Stimulated activated CD4-positive, alpha-beta T cell treated with anti-CD3 and anti-CD28 coated beads, Interleukin-4, amount 100 ng/mL, for 24 hours (primary cell): ENCODE measurements around the gene RASEF.

Experiments used
- DNase-seq: peaks from one replicate; pipeline ENCODE4 v3.0.0-alpha.2; 2020

Gene RASEF

GRCh38 chr9:83012168-83012921 is 50.6 kb downstream of the RASEF start:
- DNase-seq: no peak

GRCh38 chr9:83011611-83012010 is 51.3 kb downstream of the RASEF start:
- no peak for DNase-seq

DNA sequence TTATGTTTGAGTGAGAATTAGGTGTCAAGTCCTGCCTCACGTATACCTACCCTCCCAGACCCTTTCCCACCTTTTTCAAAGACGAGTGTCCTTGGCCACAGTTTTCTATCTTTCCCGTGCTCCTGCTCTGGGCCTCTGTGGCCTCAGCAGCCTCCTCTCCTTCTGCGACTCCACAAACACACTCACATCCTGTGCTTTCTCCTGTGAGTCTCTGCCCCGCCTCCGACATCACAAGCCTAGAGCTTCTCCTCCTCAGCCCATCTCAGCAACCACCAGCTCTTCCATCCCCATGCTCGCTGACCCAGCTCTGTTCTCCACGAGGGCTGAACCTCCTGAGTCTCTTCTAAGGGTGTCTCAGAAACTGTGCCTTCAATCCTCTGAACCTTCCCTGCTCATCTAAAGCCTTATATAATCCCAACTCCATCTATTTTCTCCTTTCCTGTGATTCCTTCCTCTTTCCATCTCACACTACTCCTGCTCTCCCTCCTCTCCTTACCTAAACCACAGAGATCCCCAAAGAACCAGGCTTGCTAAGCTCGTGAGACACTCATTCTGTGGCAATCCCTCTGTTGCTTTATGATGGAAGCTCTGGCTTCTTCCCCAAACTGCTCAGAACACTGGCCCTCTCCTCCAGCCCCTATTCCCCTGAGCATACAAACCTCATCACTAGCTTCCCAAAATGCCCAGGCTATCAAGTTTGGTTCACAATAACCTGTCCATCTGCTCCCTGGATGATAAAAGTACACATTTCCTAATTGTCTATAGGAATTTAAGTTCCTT is 55.2 kb downstream of the RASEF start:
- DNase-seq: no peak

DNA sequence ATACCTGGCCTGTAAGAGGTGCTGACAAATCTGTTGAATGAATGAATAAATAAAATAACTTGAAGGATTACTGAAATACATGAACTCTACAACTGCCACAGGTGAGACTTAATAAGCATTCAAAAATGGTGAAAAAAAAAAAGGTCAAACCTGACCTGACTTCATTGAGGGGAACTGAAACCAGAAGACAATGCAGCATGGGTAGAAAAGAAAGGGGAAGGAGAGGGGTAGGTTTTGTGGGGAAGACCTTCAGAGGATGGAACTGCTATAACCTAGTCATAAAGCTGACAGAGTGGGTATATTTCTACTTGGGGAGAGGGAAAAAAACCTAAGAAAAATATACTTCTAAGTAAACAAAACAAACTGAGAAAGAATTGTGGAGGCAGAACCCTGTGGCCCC is 56.6 kb downstream of the RASEF start:
- DNase-seq: no peak

DNA sequence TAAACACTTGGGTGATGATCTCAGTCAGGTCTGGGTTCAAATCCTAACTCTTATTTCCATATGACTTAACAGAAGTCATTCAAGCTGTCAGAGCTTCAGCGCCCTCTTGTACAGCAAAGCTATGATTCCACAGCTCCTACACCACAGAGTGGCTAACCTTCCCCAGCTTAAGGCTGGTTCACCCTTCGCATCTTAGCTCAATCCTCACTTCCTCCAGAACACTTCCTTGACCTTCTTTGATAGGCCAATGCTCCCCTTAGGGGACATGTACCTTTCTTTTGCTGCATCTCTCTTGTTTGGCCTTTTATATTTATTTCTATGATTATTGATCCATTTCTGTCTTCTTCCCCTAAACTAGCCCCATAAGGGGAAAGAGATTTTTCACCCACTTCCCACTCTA is 57.0 kb downstream of the RASEF start:
- no peak for DNase-seq

DNA sequence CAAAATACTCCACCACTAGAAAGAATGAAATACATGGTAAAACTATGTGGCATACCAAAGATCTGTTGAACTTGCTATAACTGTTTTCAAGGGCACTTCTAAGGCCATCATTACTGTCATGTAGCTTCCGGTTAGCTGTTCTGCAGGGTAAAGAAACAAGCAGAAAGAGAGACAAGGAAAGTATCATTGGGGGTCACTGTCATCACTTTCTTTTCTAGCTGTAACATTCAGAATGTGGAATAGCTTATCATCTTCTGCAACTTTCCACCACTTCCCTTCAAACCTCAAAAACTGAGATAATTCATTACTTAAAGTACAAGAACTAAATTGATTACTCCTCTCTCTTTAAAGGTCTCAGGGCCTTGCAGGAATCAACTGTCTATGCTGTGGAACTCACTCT is 57.6 kb downstream of the RASEF start:
- no peak for DNase-seq

DNA sequence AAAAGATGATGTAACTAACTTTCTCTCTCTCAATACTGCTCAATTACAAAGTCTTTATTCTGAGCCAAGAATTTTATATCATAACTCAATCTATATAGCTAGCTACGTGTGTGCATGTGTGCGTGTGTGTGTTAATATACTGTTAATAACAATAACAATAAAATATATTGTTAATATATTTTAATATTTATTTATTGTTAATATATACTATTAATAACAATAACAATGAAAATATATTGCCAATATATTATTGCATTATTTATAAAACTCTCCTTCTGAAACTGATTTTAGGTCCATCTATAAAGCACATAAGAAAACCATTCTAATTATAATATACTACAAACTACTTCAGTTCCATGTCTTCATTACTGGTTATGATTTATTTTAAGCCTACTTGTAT is 60.6 kb downstream of the RASEF start:
- no peak for DNase-seq

DNA sequence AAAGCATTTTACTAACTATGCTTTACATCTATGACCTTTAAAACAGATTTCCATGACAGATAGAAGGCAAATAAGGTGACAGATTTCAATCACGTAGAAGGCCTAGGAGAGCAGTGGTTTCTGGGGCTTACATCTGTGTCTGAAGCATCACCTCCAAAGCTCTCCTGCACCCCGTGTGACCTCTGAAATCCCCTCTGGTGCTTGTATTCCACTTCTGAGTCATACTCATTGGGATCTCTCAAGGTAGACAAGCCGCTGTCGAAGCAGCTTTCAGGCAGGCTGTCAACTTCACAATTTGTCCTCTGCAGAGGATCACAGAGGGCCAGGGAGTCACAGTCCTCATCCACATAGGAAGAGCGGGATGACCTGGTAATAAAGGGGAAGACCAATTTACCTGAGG is 62.2 kb downstream of the RASEF start:
- DNase-seq: no peak

GRCh38 chr9:82998409-82998808 is 64.5 kb downstream of the RASEF start:
- DNase-seq: no peak

GRCh38 chr9:82997476-82998140 is 65.3 kb downstream of the RASEF start:
- no peak for DNase-seq

DNA sequence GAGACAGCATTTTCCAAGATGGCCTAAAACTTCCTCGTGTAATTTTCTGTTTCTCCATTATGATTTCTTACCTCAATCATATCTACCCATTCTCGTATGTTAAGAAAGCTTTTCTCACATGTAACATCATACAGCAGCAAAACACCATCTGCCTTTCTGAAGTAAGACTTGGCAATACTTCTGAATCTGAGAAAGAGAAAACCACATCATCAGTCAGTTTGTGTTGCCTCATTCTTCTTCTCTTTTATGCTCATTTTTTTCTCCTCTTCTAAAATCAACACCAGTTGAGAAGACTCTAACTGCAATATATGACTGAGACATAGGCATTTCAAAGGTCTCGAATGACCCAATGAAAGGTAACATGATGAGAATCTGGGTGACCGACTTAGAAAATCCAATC is 66.0 kb downstream of the RASEF start:
- DNase-seq: no peak

- no peak for DNase-seq
These were observed 68.9 kb downstream of the RASEF start for GRCh38 chr9:82993856-82994605.

GRCh38 chr9:82991671-82992070 is 71.3 kb downstream of the RASEF start:
- no peak for DNase-seq

- no peak for DNase-seq
These were observed 73.0 kb downstream of the RASEF start for GRCh38 chr9:82989929-82990328.

- DNase-seq: no peak
These were observed 74.5 kb downstream of the RASEF start for GRCh38 chr9:82988488-82988887.

DNA sequence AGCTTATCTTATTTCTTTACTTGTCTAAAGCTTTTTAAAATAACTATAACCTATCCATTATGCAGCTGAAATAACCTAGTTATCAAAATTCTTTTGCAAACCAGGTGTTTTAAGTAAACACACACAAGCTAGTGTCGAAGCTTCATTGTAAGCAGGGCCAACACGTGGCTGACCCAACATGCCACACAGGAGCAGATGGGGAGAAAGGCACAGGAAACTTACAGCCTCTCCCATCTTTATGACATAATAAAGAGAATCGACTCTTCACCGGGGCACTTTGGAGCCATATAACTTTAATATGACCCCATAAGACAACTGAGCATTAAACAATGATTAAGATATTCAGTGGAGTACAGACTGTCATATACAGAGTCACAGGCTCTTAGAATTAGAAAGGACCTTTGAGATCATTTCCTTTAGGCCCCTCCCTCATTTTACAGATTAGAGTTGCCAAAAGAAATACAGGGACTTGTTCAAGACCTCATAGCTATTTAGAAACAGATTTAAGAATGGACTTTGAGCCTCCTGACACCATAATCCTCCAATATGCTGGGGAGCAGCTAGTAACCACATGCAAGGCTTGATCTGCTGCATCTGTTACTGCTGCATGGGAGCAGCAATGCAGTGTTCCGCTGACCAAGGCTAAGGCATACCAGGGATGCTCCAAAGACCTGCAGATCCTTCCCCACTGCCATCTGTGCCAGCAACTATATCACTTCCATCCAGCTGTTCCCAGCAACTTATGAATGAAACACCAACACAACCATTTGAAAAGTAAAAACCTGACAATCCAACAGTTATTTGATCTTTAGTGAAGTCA is 75.4 kb downstream of the RASEF start:
- no peak for DNase-seq

GRCh38 chr9:82981552-82981951 is 81.4 kb downstream of the RASEF start:
- DNase-seq: no peak

GRCh38 chr9:82975176-82975575 is 87.8 kb downstream of the RASEF start:
- DNase-seq: no peak

DNA sequence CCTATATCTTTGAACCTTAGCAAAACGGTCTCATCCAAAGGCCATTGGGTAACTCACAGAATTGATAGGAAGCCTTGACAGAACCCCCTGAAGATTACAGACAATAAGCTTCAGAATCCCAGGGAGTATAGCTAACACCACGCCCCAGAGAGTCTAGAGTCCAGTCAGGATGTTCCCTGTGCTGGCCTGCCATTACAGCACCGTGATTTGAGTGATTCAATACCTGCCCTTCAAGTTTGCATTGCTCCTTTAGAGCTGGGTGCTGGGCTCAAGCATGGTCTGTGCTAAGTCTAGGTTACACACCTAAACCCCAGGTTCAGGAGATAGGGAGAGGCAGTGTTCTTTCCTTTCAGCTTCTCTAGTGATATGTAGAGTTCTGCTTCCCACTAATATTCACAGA is 90.5 kb downstream of the RASEF start:
- DNase-seq: no peak

GRCh38 chr9:82970359-82970758 is 92.6 kb downstream of the RASEF start:
- no peak for DNase-seq

DNA sequence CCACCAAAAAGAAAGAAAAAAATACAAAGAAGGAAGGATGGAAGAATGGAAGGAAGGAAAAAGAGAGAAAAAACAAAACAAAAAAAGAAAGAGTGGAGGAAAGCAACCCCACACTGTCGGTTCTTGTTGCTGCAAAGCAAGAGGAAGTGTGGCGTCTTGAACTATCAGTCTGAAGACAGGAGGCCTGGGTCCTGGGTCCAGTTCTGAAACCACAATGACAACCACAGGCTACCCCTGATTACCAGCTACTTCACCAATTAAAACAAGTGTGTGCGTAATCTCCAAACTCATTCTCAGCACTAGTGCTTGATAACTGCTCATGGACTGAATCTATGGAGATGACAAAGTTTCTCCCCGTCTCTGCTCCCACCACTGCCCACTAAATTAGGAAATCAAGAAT is 93.7 kb downstream of the RASEF start:
- DNase-seq: no peak

DNA sequence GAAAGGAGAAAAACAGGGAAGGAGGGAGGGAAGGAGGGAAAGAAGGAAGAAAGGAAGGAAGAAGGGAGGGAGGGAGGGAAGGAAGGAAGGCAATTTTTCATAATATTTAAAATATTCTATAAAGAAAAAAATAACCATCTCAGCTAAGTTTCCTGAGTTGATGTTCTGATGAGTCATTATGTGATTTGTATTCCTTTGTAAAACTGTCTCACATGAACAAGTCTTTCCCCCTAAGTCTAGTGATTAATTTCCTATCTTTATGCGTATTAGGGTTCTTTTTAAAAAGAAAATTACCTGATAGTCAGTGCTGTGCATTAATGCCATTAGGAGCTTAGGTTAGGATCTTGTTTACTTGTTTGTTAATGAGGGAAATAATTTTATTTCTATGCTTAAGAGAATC is 94.1 kb downstream of the RASEF start:
- no peak for DNase-seq
